ENCODE data around the gene PCBP1.
"Not testable (repeated sequence)": the region's sequence is repeated elsewhere in the genome, so short reads cannot be mapped to it uniquely, and the experiment has no call there.

Gene PCBP1

GRCh38 chr2:70125498-70125898, 38.2 kb downstream of the PCBP1 start:
- Histone ChIP-seq H3K27ac (peak overlapping the region; percentile 94), H3K4me3 (IDR thresholded peaks at IDR 0.05; ENCODE audit: insufficient read depth, low read depth, low read length) (no peak overlapping the region), H3K9ac (peak overlapping the region; percentile 99), H3K27me3 (ENCODE audit: insufficient read depth, low read depth) (no peaks in the 10 kb centered on the region), H4K20me1 (ENCODE audit: insufficient read depth) (no peaks in the 10 kb centered on the region), H3K79me2 (ENCODE audit: insufficient read depth, low read depth) (no peaks in the 10 kb centered on the region), H3K4me2 (peak overlapping the region; percentile 79), H3K4me1 (ENCODE audit: low read depth, poor library complexity, severe bottlenecking) (peaks cover 45% of the 10 kb centered on the region), H2AFZ (ENCODE audit: low read depth) (peak overlapping the region; percentile 93), H3K36me3 (ENCODE audit: insufficient read depth) (no peaks in the 10 kb centered on the region)
- TF ChIP-seq CTCF (conservative IDR thresholded peaks at IDR 0.05; ENCODE audit: low read depth, low read length): 0 out of 2 replicates have a peak, but pooled peaks have one; percentile 16

- peak overlapping the region; percentile 79 for H3K4me2 ChIP-seq
- H3K79me2 ChIP-seq (ENCODE audit: insufficient read depth, low read depth): no peaks in the 10 kb centered on the region
- peak overlapping the region; percentile 30; the same call in 1 of the 2 replicates for H2AFZ ChIP-seq (ENCODE audit: low read depth)
- peak overlapping the region; percentile 4; the same call in 1 of the 2 replicates for H3K27ac ChIP-seq
- H3K27me3 ChIP-seq (ENCODE audit: insufficient read depth, low read depth): no peaks in the 10 kb centered on the region
- peaks cover 48% of the 10 kb centered on the region for H3K4me1 ChIP-seq (ENCODE audit: low read depth, poor library complexity, severe bottlenecking)
- no peaks in the 10 kb centered on the region for H4K20me1 ChIP-seq (ENCODE audit: insufficient read depth)
- no peaks in the 10 kb centered on the region for H3K36me3 ChIP-seq (ENCODE audit: insufficient read depth)
- H3K9ac ChIP-seq: peak overlapping the region; percentile 99; the same call in 1 of the 2 replicates
- H3K4me3 ChIP-seq (IDR thresholded peaks at IDR 0.05; ENCODE audit: insufficient read depth, low read depth, low read length): no peak overlapping the region
- no peak for TF ChIP-seq CTCF (conservative IDR thresholded peaks at IDR 0.05; ENCODE audit: low read depth, low read length)
These were observed 39.1 kb downstream of the PCBP1 start for GRCh38 chr2:70126413-70126812.

- H3K27ac ChIP-seq: 0 out of 2 replicates have a peak overlapping the region, but pooled peaks have one; percentile 1
These were observed 40.7 kb downstream of the PCBP1 start for GRCh38 chr2:70128005-70128404.

GRCh38 chr2:70131344-70132143, 44.3 kb downstream of the PCBP1 start:
- peak overlapping the region; percentile 79; the same call in 1 of the 2 replicates for H2AFZ ChIP-seq (ENCODE audit: low read depth)
- not testable (repeated sequence) for H4K20me1 ChIP-seq (ENCODE audit: insufficient read depth); H3K79me2 ChIP-seq (ENCODE audit: insufficient read depth, low read depth); H3K4me3 ChIP-seq (IDR thresholded peaks at IDR 0.05; ENCODE audit: insufficient read depth, low read depth, low read length); H3K27me3 ChIP-seq (ENCODE audit: insufficient read depth, low read depth); H3K36me3 ChIP-seq (ENCODE audit: insufficient read depth)
- H3K4me2 ChIP-seq: peak overlapping the region; percentile 85
- H3K9ac ChIP-seq: peak overlapping the region; percentile 81; the same call in 1 of the 2 replicates
- peak overlapping the region; percentile 96 for H3K27ac ChIP-seq
- H3K4me1 ChIP-seq (ENCODE audit: low read depth, poor library complexity, severe bottlenecking): peaks cover 47% of the 10 kb centered on the region

More at GRCh38 chr2:70128005-70128404, 40.7 kb downstream of the PCBP1 start:
- Histone ChIP-seq H3K9ac (no peak overlapping the region), H3K79me2 (ENCODE audit: insufficient read depth, low read depth) (no peaks in the 10 kb centered on the region), H3K27me3 (ENCODE audit: insufficient read depth, low read depth) (no peaks in the 10 kb centered on the region), H3K4me2 (peak overlapping the region; percentile 12; the same call in 1 of the 2 replicates), H3K4me1 (ENCODE audit: low read depth, poor library complexity, severe bottlenecking) (peaks cover 62% of the 10 kb centered on the region), H3K36me3 (ENCODE audit: insufficient read depth) (no peaks in the 10 kb centered on the region), H3K4me3 (IDR thresholded peaks at IDR 0.05; ENCODE audit: insufficient read depth, low read depth, low read length) (no peak overlapping the region), H4K20me1 (ENCODE audit: insufficient read depth) (no peaks in the 10 kb centered on the region), H2AFZ (ENCODE audit: low read depth) (peak overlapping the region; percentile 12; the same call in 1 of the 2 replicates)
- no peak for TF ChIP-seq CTCF (conservative IDR thresholded peaks at IDR 0.05; ENCODE audit: low read depth, low read length)
